Measurements from ENCODE around the gene AP1M1. TPM values are rescaled to one million over a fixed set of nuclear protein-coding genes. Genes with fewer than 3 reads are reported as not detected.

Gene AP1M1
- total RNA-seq, 1 donor from 2014 or later, result 38.5 TPM

DNA sequence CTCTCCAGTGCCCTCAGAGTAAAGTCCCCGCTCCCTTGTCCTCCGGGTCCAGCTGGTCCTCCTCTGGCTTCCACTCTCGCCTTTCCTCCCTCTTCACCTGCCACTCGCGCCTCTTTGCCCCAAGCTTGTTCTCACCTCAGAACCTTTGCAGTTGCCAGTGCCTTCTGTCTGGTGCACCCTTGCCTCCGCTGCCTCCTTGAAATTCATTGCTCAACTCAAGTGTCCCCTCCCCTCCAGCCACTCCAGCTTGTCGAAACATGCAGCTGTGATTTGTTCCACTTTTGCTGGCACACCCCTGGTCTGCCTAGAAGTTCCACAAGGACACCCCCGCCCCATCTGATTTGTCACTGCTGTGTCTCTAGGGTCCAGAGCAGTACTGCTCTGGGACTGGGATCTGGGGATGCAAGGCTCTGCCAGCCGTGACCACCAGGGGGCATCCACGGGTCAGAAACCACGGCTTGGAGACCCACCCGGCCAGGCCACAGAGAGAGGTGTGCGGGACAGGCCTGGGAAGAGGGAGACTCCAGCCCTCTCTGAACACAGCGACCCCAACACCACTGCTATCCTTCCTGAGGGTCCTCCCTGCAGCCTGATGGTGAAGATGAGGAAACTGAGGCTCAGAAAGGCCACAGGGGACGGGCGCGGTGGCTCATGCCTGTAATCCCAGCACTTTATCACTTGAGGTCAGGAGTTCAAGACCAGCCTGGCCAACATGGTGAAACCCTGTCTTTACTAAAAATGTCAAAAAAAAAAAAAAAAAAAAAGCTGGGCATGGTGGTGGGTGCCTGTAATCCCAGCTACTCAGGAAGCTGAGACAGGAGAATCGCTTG is 49.9 kb downstream of the AP1M1 start:
- no peaks in the 10 kb centered on the region for H3K9me3 ChIP-seq (replicated peaks)
- no peaks in the 10 kb centered on the region for H3K36me3 ChIP-seq
- no peak overlapping the region for H3K4me3 ChIP-seq
- H3K27ac ChIP-seq (replicated peaks), result peak overlapping the region; percentile 60
- no peaks in the 10 kb centered on the region for H3K4me1 ChIP-seq
- DNase-seq, result peak; percentile 90
- no peaks in the 10 kb centered on the region for H3K27me3 ChIP-seq (ENCODE audit: low read depth)
- intact Hi-C loops (cut with micrococcal nuclease), result loop anchor here (2.0 kb wide), 1 partner anchor 135 kb away; no protein-coding TSS in a partner anchor
- TF ChIP-seq, protein P1, sequence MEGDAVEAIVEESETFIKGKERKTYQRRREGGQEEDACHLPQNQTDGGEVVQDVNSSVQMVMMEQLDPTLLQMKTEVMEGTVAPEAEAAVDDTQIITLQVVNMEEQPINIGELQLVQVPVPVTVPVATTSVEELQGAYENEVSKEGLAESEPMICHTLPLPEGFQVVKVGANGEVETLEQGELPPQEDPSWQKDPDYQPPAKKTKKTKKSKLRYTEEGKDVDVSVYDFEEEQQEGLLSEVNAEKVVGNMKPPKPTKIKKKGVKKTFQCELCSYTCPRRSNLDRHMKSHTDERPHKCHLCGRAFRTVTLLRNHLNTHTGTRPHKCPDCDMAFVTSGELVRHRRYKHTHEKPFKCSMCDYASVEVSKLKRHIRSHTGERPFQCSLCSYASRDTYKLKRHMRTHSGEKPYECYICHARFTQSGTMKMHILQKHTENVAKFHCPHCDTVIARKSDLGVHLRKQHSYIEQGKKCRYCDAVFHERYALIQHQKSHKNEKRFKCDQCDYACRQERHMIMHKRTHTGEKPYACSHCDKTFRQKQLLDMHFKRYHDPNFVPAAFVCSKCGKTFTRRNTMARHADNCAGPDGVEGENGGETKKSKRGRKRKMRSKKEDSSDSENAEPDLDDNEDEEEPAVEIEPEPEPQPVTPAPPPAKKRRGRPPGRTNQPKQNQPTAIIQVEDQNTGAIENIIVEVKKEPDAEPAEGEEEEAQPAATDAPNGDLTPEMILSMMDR (IDR thresholded peaks at IDR 0.05; ENCODE audit: borderline replicate concordance), result peak; percentile 96

DNA sequence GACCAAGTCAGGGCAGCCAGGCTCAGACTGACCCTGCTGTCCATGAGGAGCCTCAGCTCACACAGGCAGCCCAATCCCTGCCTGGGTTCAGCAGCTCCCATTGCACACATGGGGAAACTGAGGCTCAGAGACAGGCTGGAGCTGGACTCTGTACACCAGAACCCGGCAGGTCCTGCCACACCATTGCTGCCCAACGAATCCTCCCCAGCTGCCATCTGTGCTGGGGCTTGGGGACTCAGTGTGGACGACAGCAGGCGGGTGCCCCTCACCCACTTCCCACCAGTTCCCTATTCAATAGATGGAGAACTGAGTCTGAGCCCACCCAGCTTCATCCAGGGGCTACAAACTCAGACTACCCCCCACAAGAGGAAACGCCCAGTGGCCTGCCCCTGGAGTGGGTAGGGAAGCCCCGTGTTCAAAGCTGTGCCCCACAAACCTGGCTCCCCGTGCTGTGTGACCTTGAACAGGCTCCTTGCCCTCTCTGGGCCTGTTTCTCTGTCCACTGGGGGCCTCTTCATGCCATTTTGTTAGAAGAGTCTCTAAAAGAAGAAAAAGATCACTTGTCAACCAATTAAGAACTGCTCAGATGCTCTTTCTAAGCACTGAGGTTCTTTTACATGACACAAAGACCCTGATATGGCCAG is 50.8 kb downstream of the AP1M1 start:
- Histone ChIP-seq H3K4me1 (peaks cover 5% of the 10 kb centered on the region), H3K27me3 (ENCODE audit: low read depth) (no peaks in the 10 kb centered on the region), H3K4me3 (no peak overlapping the region), H3K27ac (replicated peaks) (peak overlapping the region; percentile 60), H3K9me3 (replicated peaks) (no peaks in the 10 kb centered on the region), H3K36me3 (no peaks in the 10 kb centered on the region)
- DNase-seq, result no peak
- intact Hi-C loops (cut with micrococcal nuclease), result loop anchor here (2.0 kb wide), 1 partner anchor 134 kb away; no protein-coding TSS in a partner anchor
- TF ChIP-seq, protein P1 (IDR thresholded peaks at IDR 0.05; ENCODE audit: borderline replicate concordance), result no peak

DNA sequence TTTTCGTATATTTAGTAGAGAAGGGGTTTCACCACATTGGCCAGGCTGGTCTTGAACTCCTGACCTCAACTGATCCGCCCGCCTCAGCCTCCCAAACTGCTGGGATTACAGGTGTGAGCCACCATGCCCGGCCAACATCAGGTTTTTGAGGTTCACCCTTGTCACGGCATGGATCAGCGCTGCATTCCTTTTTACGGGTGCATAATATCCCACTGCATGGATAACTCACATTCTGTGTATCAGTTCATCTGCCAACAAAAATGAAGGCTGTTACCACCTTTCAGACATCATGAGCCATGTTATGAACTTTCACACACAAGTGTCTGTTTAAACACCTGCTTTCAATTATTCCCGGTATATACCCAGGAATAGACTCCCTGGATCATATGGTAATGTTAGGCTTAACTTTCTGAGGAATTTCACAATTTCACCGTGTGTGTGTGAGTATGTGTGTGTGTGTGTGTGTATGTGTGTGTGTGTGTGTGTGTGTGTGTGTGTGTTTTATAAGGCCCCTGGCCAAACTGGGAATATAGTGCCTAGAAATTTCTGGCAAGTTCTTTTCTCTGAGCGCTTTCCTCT is 52.2 kb downstream of the AP1M1 start:
- Histone ChIP-seq H3K27me3 (ENCODE audit: low read depth) (no peaks in the 10 kb centered on the region), H3K27ac (replicated peaks) (no peak overlapping the region), H3K4me1 (peaks cover 11% of the 10 kb centered on the region), H3K9me3 (replicated peaks) (no peaks in the 10 kb centered on the region), H3K4me3 (no peak overlapping the region), H3K36me3 (no peaks in the 10 kb centered on the region)
- no peak for DNase-seq
- intact Hi-C loops (cut with micrococcal nuclease), result loop anchor here (2.0 kb wide), 1 partner anchor 133 kb away; no protein-coding TSS in a partner anchor
- TF ChIP-seq, protein P1 (IDR thresholded peaks at IDR 0.05; ENCODE audit: borderline replicate concordance), result no peak

DNA sequence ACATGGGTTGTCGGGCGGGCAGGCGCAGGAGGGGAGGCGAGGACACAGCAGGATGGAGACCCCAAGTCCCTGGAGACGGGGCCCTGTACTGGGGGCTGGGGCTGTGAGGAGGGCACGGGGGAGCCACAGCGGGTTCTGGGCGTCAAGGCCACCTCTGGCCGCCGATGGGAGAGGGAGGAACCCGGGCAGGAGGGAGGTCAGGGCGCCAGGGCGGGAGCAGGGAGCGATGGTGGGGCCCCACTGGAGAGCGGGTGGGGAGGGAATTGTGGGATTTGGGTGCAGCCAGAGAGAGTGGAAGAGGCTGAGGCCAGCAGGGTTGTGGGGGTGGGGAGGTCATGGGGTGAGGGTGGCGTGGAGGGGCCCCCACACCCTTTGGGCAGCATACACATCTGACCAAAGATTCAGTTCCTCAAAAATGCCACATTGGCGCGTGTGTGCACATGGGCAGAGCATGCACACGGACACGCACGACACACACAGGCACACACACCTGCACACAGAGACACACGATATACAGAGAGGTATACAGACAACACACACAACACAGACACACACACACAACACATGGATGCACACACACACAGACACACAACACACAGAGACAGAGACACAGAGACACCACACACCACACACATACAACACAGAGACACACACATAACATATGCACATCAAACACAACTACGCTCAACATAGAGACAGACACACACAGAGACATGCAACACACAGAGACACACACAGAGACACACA is 54.9 kb downstream of the AP1M1 start:
- peaks cover 12% of the 10 kb centered on the region for H3K4me1 ChIP-seq
- H3K36me3 ChIP-seq, result no peaks in the 10 kb centered on the region
- no peaks in the 10 kb centered on the region for H3K27me3 ChIP-seq (ENCODE audit: low read depth)
- intact Hi-C loops (cut with micrococcal nuclease), result no loop called here
- H3K4me3 ChIP-seq, result no peak overlapping the region
- peak; percentile 38 for DNase-seq
- TF ChIP-seq, protein P1 (IDR thresholded peaks at IDR 0.05; ENCODE audit: borderline replicate concordance), result no peak
- peak overlapping the region; percentile 71 for H3K27ac ChIP-seq (replicated peaks)
- H3K9me3 ChIP-seq (replicated peaks), result no peaks in the 10 kb centered on the region

DNA sequence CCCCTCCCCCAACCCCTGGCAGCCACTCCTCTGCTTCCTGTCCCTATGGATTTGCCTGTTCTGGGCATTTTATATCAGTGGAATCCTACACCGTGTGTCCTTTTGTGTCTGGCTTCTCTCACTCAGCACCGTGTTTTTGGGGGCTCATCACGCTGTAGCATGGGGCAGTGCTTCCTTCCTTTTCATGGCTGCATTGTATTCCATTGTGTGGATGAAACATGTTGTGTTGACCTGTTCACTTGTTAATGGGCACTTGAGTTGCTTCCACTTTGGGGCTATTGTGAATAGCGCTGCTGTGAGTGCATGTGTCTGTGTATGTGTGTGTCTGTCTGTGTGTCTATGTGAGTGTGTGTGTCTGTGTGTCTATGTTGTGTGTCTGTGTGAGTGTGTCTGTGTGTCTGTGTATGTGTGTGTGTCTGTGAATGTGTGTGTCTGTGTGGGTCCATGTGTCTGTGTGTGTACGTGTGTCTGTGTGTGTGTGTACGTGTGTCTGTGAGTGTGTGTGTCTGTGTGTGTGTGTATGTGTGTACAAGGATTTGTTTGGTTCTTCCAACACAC is 57.2 kb downstream of the AP1M1 start:
- peak overlapping the region; percentile 71 for H3K27ac ChIP-seq (replicated peaks)
- H3K36me3 ChIP-seq, result no peaks in the 10 kb centered on the region
- H3K27me3 ChIP-seq (ENCODE audit: low read depth), result no peaks in the 10 kb centered on the region
- TF ChIP-seq, protein P1 (IDR thresholded peaks at IDR 0.05; ENCODE audit: borderline replicate concordance), result no peak
- intact Hi-C loops (cut with micrococcal nuclease), result no loop called here
- H3K4me1 ChIP-seq, result peaks cover 33% of the 10 kb centered on the region
- no peaks in the 10 kb centered on the region for H3K9me3 ChIP-seq (replicated peaks)
- no peak for DNase-seq
- H3K4me3 ChIP-seq, result no peak overlapping the region

Data from left ventricle myocardium inferior (tissue), 1 donor.